GM06990 (cell line): ENCODE results near the gene NEB.

Experiments
- DNase-seq: peaks from one replicate; pipeline ENCODE4 v3.0.0-alpha.2; 2011; ENCODE audit not compliant: insufficient read length; ENCODE audit errors: extremely low read depth
- H3K27me3 ChIP-seq: replicated peaks from 2 replicates; pipeline ENCODE4 v1.6.0; 2011; ENCODE audit warnings: low read length; ENCODE audit not compliant: control insufficient read depth, insufficient read depth
- H3K36me3 ChIP-seq: 2 replicates; pipeline ENCODE4 v1.5.1; 2011; ENCODE audit warnings: low read length; ENCODE audit not compliant: control insufficient read depth, insufficient read depth
- H3K4me3 ChIP-seq: replicated peaks from 2 replicates; pipeline ENCODE4 v1.5.1; 2011; ENCODE audit warnings: low read depth, mild to moderate bottlenecking, control low read depth, low read length
- CTCF ChIP-seq: IDR thresholded peaks from 2 replicates; pipeline ENCODE4 v1.5.1; 2011; ENCODE audit warnings: low read length, control low read depth, mild to moderate bottlenecking, inconsistent platforms; ENCODE audit not compliant: insufficient read depth, poor library complexity, severe bottlenecking

The NEB gene

GRCh38 chr2:151520976-151521375 lies 213.3 kb downstream of the NEB start:
- TF ChIP-seq CTCF, result no peak
- H3K36me3 ChIP-seq, result no peaks in the 10 kb centered on the region
- no peaks in the 10 kb centered on the region for H3K27me3 ChIP-seq
- no peak for DNase-seq
- H3K4me3 ChIP-seq, result no peak overlapping the region

GRCh38 chr2:151518802-151519201 lies 215.5 kb downstream of the NEB start:
- H3K36me3 ChIP-seq, result no peaks in the 10 kb centered on the region
- TF ChIP-seq CTCF, result no peak
- DNase-seq, result no peak

GRCh38 chr2:151508519-151508918 lies 225.8 kb downstream of the NEB start:
- Histone ChIP-seq H3K27me3 (no peaks in the 10 kb centered on the region), H3K36me3 (no peaks in the 10 kb centered on the region), H3K4me3 (no peak overlapping the region)
- DNase-seq, result no peak
- TF ChIP-seq CTCF, result no peak

More at GRCh38 chr2:151518802-151519201, 215.5 kb downstream of the NEB start:
- Histone ChIP-seq H3K4me3 (no peak overlapping the region), H3K27me3 (no peaks in the 10 kb centered on the region)

- H3K27me3 ChIP-seq, result no peaks in the 10 kb centered on the region
- H3K36me3 ChIP-seq, result no peaks in the 10 kb centered on the region
- no peak for TF ChIP-seq CTCF
- H3K4me3 ChIP-seq, result no peak overlapping the region
- DNase-seq, result no peak
These were observed 228.1 kb downstream of the NEB start for GRCh38 chr2:151506170-151506569.

GRCh38 chr2:151498178-151498577 lies 236.1 kb downstream of the NEB start:
- no peak for TF ChIP-seq CTCF
- Histone ChIP-seq H3K27me3 (no peaks in the 10 kb centered on the region), H3K36me3 (no peaks in the 10 kb centered on the region), H3K4me3 (no peak overlapping the region)
- no peak for DNase-seq

GRCh38 chr2:151491496-151491895 lies 242.8 kb downstream of the NEB start:
- no peak for DNase-seq
- no peak for TF ChIP-seq CTCF

More at GRCh38 chr2:151491496-151491895, 242.8 kb downstream of the NEB start:
- H3K27me3 ChIP-seq, result no peaks in the 10 kb centered on the region
- no peak overlapping the region for H3K4me3 ChIP-seq
- no peaks in the 10 kb centered on the region for H3K36me3 ChIP-seq
